Measurements from ENCODE around the gene SWSAP1.

Gene SWSAP1

DNA sequence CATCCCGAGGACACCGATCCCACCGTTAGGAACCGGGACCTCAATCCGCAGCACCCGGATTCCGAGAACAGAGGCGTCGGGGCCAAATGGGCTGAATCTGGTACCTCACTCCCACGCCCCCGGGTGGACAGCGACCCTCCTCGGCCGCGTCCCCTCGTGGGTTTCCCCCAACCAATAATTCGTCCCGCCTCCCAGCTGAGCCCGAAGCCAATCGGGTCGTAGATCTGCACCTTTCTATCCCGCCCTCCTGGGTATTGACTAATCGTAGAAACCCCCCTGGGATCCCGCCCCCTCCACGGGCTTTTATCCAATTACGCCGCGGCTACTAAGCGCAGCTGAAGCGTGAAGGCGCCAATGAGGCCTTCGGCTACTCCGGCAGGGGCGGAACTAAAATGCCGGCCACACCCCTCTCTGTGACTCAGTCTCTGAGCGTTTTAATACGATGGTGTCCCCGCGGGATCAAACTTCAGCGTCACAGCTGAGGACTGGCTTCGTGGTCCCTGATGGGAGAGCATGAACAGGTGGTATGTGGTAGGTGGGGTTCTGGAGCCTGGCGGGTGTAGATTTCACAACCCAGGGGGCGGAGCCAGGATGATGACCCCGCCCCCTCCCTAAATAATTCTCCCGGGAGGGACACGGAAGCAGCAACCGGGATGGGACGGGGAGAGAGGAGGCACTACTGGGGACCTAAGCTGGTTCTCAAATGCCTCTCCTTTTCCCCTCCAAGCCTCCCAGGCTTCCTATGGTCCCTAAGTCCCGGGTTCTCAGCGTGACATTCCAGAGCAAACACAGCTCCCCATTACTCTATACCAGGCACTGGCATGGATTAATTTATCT is 28.1 kb upstream of the SWSAP1 start, which contains the start of the genes CCDC159 and TMEM205 (continued):
- TF ChIP-seq, protein P1, sequence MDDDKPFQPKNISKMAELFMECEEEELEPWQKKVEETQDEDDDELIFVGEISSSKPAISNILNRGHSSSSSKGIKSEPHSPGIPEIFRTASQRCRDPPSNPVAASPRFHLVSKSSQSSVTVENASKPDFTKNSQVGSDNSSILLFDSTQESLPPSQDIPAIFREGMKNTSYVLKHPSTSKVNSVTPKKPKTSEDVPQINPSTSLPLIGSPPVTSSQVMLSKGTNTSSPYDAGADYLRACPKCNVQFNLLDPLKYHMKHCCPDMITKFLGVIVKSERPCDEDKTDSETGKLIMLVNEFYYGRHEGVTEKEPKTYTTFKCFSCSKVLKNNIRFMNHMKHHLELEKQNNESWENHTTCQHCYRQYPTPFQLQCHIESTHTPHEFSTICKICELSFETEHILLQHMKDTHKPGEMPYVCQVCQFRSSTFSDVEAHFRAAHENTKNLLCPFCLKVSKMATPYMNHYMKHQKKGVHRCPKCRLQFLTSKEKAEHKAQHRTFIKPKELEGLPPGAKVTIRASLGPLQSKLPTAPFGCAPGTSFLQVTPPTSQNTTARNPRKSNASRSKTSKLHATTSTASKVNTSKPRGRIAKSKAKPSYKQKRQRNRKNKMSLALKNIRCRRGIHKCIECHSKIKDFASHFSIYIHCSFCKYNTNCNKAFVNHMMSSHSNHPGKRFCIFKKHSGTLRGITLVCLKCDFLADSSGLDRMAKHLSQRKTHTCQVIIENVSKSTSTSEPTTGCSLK (tag by site-specific recombination; IDR thresholded peaks at IDR 0.05) = no peak
- TF ChIP-seq, protein P2, sequence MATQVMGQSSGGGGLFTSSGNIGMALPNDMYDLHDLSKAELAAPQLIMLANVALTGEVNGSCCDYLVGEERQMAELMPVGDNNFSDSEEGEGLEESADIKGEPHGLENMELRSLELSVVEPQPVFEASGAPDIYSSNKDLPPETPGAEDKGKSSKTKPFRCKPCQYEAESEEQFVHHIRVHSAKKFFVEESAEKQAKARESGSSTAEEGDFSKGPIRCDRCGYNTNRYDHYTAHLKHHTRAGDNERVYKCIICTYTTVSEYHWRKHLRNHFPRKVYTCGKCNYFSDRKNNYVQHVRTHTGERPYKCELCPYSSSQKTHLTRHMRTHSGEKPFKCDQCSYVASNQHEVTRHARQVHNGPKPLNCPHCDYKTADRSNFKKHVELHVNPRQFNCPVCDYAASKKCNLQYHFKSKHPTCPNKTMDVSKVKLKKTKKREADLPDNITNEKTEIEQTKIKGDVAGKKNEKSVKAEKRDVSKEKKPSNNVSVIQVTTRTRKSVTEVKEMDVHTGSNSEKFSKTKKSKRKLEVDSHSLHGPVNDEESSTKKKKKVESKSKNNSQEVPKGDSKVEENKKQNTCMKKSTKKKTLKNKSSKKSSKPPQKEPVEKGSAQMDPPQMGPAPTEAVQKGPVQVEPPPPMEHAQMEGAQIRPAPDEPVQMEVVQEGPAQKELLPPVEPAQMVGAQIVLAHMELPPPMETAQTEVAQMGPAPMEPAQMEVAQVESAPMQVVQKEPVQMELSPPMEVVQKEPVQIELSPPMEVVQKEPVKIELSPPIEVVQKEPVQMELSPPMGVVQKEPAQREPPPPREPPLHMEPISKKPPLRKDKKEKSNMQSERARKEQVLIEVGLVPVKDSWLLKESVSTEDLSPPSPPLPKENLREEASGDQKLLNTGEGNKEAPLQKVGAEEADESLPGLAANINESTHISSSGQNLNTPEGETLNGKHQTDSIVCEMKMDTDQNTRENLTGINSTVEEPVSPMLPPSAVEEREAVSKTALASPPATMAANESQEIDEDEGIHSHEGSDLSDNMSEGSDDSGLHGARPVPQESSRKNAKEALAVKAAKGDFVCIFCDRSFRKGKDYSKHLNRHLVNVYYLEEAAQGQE (tag by site-specific recombination; IDR thresholded peaks at IDR 0.05) = peak; percentile 86
- TF ChIP-seq ZNF140 (tag by site-specific recombination; IDR thresholded peaks at IDR 0.05) = no peak
- peak; percentile 91 for TF ChIP-seq ZNF629 (tag by site-specific recombination; IDR thresholded peaks at IDR 0.05)
- no peak; the same call in 1 of the 2 replicates for TF ChIP-seq ZNF2 (tag by site-specific recombination; IDR thresholded peaks at IDR 0.05)
- TF ChIP-seq ZNF600 (tag by site-specific recombination; IDR thresholded peaks at IDR 0.05) = peak; percentile 73
- TF ChIP-seq ZFP69B (tag by site-specific recombination; IDR thresholded peaks at IDR 0.05) = peak; percentile 40; the same call in 1 of the 2 replicates
- TF ChIP-seq, protein P3, sequence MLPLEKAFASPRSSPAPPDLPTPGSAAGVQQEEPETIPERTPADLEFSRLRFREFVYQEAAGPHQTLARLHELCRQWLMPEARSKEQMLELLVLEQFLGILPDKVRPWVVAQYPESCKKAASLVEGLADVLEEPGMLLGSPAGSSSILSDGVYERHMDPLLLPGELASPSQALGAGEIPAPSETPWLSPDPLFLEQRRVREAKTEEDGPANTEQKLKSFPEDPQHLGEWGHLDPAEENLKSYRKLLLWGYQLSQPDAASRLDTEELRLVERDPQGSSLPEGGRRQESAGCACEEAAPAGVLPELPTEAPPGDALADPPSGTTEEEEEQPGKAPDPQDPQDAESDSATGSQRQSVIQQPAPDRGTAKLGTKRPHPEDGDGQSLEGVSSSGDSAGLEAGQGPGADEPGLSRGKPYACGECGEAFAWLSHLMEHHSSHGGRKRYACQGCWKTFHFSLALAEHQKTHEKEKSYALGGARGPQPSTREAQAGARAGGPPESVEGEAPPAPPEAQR (tag by site-specific recombination; IDR thresholded peaks at IDR 0.05) = no peak
- TF ChIP-seq GLIS2 (tag by site-specific recombination; IDR thresholded peaks at IDR 0.05) = peak; percentile 59
- peak; percentile 95 for TF ChIP-seq ZBTB48 (tag by site-specific recombination; IDR thresholded peaks at IDR 0.05)
- TF ChIP-seq ZNF391 (tag by site-specific recombination; IDR thresholded peaks at IDR 0.05; ENCODE audit: borderline replicate concordance, low read depth) = no peak
- TF ChIP-seq, protein P4, sequence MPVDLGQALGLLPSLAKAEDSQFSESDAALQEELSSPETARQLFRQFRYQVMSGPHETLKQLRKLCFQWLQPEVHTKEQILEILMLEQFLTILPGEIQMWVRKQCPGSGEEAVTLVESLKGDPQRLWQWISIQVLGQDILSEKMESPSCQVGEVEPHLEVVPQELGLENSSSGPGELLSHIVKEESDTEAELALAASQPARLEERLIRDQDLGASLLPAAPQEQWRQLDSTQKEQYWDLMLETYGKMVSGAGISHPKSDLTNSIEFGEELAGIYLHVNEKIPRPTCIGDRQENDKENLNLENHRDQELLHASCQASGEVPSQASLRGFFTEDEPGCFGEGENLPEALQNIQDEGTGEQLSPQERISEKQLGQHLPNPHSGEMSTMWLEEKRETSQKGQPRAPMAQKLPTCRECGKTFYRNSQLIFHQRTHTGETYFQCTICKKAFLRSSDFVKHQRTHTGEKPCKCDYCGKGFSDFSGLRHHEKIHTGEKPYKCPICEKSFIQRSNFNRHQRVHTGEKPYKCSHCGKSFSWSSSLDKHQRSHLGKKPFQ (tag by site-specific recombination; IDR thresholded peaks at IDR 0.05) = no peak
- TF ChIP-seq ZBTB20 (tag by site-specific recombination; IDR thresholded peaks at IDR 0.05) = peak; percentile 67; the same call in 1 of the 2 replicates
- TF ChIP-seq, protein P5, sequence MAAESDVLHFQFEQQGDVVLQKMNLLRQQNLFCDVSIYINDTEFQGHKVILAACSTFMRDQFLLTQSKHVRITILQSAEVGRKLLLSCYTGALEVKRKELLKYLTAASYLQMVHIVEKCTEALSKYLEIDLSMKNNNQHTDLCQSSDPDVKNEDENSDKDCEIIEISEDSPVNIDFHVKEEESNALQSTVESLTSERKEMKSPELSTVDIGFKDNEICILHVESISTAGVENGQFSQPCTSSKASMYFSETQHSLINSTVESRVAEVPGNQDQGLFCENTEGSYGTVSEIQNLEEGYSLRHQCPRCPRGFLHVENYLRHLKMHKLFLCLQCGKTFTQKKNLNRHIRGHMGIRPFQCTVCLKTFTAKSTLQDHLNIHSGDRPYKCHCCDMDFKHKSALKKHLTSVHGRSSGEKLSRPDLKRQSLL (tag by site-specific recombination; IDR thresholded peaks at IDR 0.05) = peak; percentile 78; the same call in 1 of the 2 replicates
- no peak for TF ChIP-seq ZNF701 (tag by site-specific recombination; IDR thresholded peaks at IDR 0.05)
- TF ChIP-seq, protein P6, sequence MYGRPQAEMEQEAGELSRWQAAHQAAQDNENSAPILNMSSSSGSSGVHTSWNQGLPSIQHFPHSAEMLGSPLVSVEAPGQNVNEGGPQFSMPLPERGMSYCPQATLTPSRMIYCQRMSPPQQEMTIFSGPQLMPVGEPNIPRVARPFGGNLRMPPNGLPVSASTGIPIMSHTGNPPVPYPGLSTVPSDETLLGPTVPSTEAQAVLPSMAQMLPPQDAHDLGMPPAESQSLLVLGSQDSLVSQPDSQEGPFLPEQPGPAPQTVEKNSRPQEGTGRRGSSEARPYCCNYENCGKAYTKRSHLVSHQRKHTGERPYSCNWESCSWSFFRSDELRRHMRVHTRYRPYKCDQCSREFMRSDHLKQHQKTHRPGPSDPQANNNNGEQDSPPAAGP (tag by site-specific recombination; IDR thresholded peaks at IDR 0.05) = no peak
- TF ChIP-seq ZNF169 (tag by site-specific recombination; IDR thresholded peaks at IDR 0.05) = no peak
- peak; percentile 66; the same call in 1 of the 2 replicates for TF ChIP-seq SP7 (tag by site-specific recombination; IDR thresholded peaks at IDR 0.05)
- no peak for TF ChIP-seq ZNF707 (tag by site-specific recombination; IDR thresholded peaks at IDR 0.05)
- no peak for TF ChIP-seq ZSCAN16 (tag by site-specific recombination; IDR thresholded peaks at IDR 0.05)
- TF ChIP-seq, protein P7, sequence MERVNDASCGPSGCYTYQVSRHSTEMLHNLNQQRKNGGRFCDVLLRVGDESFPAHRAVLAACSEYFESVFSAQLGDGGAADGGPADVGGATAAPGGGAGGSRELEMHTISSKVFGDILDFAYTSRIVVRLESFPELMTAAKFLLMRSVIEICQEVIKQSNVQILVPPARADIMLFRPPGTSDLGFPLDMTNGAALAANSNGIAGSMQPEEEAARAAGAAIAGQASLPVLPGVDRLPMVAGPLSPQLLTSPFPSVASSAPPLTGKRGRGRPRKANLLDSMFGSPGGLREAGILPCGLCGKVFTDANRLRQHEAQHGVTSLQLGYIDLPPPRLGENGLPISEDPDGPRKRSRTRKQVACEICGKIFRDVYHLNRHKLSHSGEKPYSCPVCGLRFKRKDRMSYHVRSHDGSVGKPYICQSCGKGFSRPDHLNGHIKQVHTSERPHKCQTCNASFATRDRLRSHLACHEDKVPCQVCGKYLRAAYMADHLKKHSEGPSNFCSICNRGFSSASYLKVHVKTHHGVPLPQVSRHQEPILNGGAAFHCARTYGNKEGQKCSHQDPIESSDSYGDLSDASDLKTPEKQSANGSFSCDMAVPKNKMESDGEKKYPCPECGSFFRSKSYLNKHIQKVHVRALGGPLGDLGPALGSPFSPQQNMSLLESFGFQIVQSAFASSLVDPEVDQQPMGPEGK (tag by site-specific recombination; IDR thresholded peaks at IDR 0.05) = peak; percentile 79
- 0 out of 2 replicates have a peak, but pooled peaks have one; percentile 12 for TF ChIP-seq WT1 (tag by site-specific recombination; IDR thresholded peaks at IDR 0.05)
- TF ChIP-seq KLF9 (tag by site-specific recombination; IDR thresholded peaks at IDR 0.05; ENCODE audit: low read depth) = peak; percentile 94
